HepG2 (cell line): ENCODE data around the gene VPS52. TPM values are rescaled to one million over a fixed set of nuclear protein-coding genes. Genes with fewer than 3 reads are reported as not detected.

ENCODE experiments used
- ATAC-seq: fragments of 200-7000 bp; cut with Tn5 transposase; 3 replicates; pipeline ENCODE4 v1.9.1; 2020; ENCODE audit warnings: mild to moderate bottlenecking, moderate library complexity
- BruUV-seq: library from RNA; stranded (reverse); fragments of 400-500 nt; replicated peaks from 2 replicates; lab custom pipeline; 2021; lab: Mats Ljungman, UMichigan
- CTCF ChIA-PET: fragments of 300-600 bp; formaldehyde crosslinking; extraction: SDS; loops from one replicate; lab custom pipeline; 2021; ENCODE audit warnings: low total read pairs, inconsistent platforms, low intra/inter-chr PET ratio; lab: Yijun Ruan, JAX
- POLR2A ChIA-PET: fragments of 350-600 bp; sonication (Branson Sonifier 250); formaldehyde crosslinking; loops from one replicate; lab custom pipeline; 2020; ENCODE audit warnings: antibody characterized with exemption, inconsistent platforms; lab: Yijun Ruan, JAX
- DNase-seq: peaks from one replicate; pipeline ENCODE4 v3.0.0-alpha.2; 2015; ENCODE audit warnings: low spot score
- FAIRE-seq: peaks from 3 replicates; lab custom pipeline; 2011; peaks lifted over from hg19 to GRCh38; lab: Jason Lieb, UNC
- H2AFZ ChIP-seq: one replicate; pipeline ENCODE4 v1.6.1; 2011; ENCODE audit warnings: low read length, inconsistent platforms
- H3K27ac ChIP-seq: fragments of 300-600 bp; 3 replicates; pipeline ENCODE4 v1.8.0; 2011; ENCODE audit warnings: mixed run types, mild to moderate bottlenecking, mixed read lengths, low read length, inconsistent platforms; ENCODE audit not compliant: insufficient read depth; ENCODE audit errors: extremely low read length
- H3K27me3 ChIP-seq, 2 experiments: fragments of 200-600 bp in 1 of 2; 2 replicates in 1 of 2; 3 replicates in 1 of 2; pipeline versions ENCODE4 v1.6.0 to v1.8.0; 2011; ENCODE audit warnings: low read length in 2 of 2, mild to moderate bottlenecking in 2 of 2, moderate library complexity in 2 of 2, inconsistent platforms in 1 of 2; ENCODE audit not compliant: insufficient read depth in 2 of 2, control insufficient read depth in 1 of 2
- H3K36me3 ChIP-seq, 2 experiments: fragments of 200-600 bp in 1 of 2; replicated peaks in 1 of 2; 2 replicates in 1 of 2; 3 replicates in 1 of 2; pipeline versions ENCODE4 v1.5.1 to v1.8.0; 2011; ENCODE audit warnings: low read length in 2 of 2, inconsistent platforms in 1 of 2; ENCODE audit not compliant: insufficient read depth in 2 of 2, control insufficient read depth in 1 of 2
- H3K4me1 ChIP-seq: 2 replicates; pipeline ENCODE4 v1.5.1; 2012; ENCODE audit warnings: low read length, inconsistent platforms; ENCODE audit not compliant: insufficient read depth
- H3K4me2 ChIP-seq: 2 replicates; pipeline ENCODE4 v1.6.0; 2011; ENCODE audit warnings: low read depth, low read length, inconsistent platforms
- H3K4me3 ChIP-seq, 3 experiments: fragments of 200-600 bp in 1 of 3; sonication (generic), shearing (Covaris generic) in 1 of 3; replicated peaks in 1 of 3; 2 replicates each; pipeline ENCODE4 v1.5.1; 2011 to 2016; ENCODE audit warnings: low read length in 3 of 3, inconsistent platforms in 2 of 3, low read depth in 2 of 3, mild to moderate bottlenecking in 2 of 3, control low read depth in 1 of 3, mixed read lengths in 1 of 3; ENCODE audit not compliant: insufficient read depth in 1 of 3
- H3K79me2 ChIP-seq: one replicate; pipeline ENCODE4 v1.6.1; 2011; ENCODE audit warnings: low read length, inconsistent platforms; ENCODE audit not compliant: insufficient read depth
- H3K9ac ChIP-seq: 2 replicates; pipeline ENCODE4 v1.6.0; 2011; ENCODE audit warnings: mild to moderate bottlenecking, low read depth, low read length, inconsistent platforms; ENCODE audit not compliant: insufficient read depth
- H3K9me3 ChIP-seq: 2 replicates; pipeline ENCODE4 v1.5.1; 2012; ENCODE audit warnings: mild to moderate bottlenecking, low read length
- H4K20me1 ChIP-seq: 2 replicates; pipeline ENCODE4 v1.6.0; 2011; ENCODE audit warnings: inconsistent platforms, mild to moderate bottlenecking, low read length, moderate library complexity; ENCODE audit not compliant: insufficient read depth
- FOSL2 ChIP-seq: sonication (generic); formaldehyde crosslinking; IDR thresholded peaks from 2 replicates; pipeline ENCODE4 v1.4.0; 2020; ENCODE audit warnings: missing genetic modification reagents
- MZF1 ChIP-seq: sonication (generic); formaldehyde crosslinking; IDR thresholded peaks from 2 replicates; pipeline ENCODE4 v1.8.1; 2023; ENCODE audit warnings: mild to moderate bottlenecking, missing genetic modification reagents, borderline replicate concordance
- PATZ1 ChIP-seq: sonication (generic); formaldehyde crosslinking; IDR thresholded peaks from 2 replicates; pipeline ENCODE4 v1.4.0; 2020; ENCODE audit warnings: missing genetic modification reagents
- SAP130 ChIP-seq: IDR thresholded peaks from 2 replicates; pipeline ENCODE4 v1.6.1; 2016; ENCODE audit warnings: low read depth
- SIN3A ChIP-seq: IDR thresholded peaks from 2 replicates; pipeline ENCODE4 v1.6.1; 2011; ENCODE audit warnings: low read depth, mild to moderate bottlenecking, control low read depth, low read length, borderline replicate concordance
- SRSF1 ChIP-seq: fragments of 200-400 bp; formaldehyde crosslinking; optimal IDR thresholded peaks from 2 replicates; pipeline ENCODE3; 2017; ENCODE audit warnings: mild to moderate bottlenecking, low read depth, low read length, moderate library complexity
- TEAD3 ChIP-seq: optimal IDR thresholded peaks from 2 replicates; pipeline ENCODE3; 2016; ENCODE audit warnings: borderline replicate concordance
- TFAP4 ChIP-seq: sonication (generic); IDR thresholded peaks from 2 replicates; pipeline ENCODE4 v1.6.1; 2016; ENCODE audit warnings: low read depth, borderline replicate concordance
- TIGD3 ChIP-seq: sonication (generic); formaldehyde crosslinking; IDR thresholded peaks from 2 replicates; pipeline ENCODE4 v1.5.1; 2020; ENCODE audit warnings: mild to moderate bottlenecking, missing genetic modification reagents, borderline replicate concordance
- XRCC5 ChIP-seq: fragments of 200-400 bp; formaldehyde crosslinking; optimal IDR thresholded peaks from 2 replicates; pipeline ENCODE3; 2017; ENCODE audit warnings: mild to moderate bottlenecking, low read length
- ZBTB38 ChIP-seq: sonication (generic); formaldehyde crosslinking; IDR thresholded peaks from 2 replicates; pipeline ENCODE4 v1.5.1; 2020; ENCODE audit warnings: mild to moderate bottlenecking, missing genetic modification reagents
- ZBTB7A ChIP-seq: sonication (generic); formaldehyde crosslinking; IDR thresholded peaks from 2 replicates; pipeline ENCODE4 v1.8.0; 2022; ENCODE audit warnings: mild to moderate bottlenecking, missing genetic modification reagents
- ZNF251 ChIP-seq: sonication (generic); formaldehyde crosslinking; IDR thresholded peaks from 2 replicates; pipeline ENCODE4 v1.9.0; 2021; ENCODE audit warnings: mild to moderate bottlenecking, missing genetic modification reagents
- ZNF549 ChIP-seq: sonication (generic); formaldehyde crosslinking; IDR thresholded peaks from 2 replicates; pipeline ENCODE4 v1.5.0; 2020; ENCODE audit warnings: missing genetic modification reagents
- ZNF572 ChIP-seq: sonication (generic); formaldehyde crosslinking; IDR thresholded peaks from 2 replicates; pipeline ENCODE4 v1.5.1; 2020; ENCODE audit warnings: mild to moderate bottlenecking, missing genetic modification reagents
- ZNF598 ChIP-seq: sonication (generic); formaldehyde crosslinking; IDR thresholded peaks from 2 replicates; pipeline ENCODE4 v1.5.1; 2020; ENCODE audit warnings: mild to moderate bottlenecking, missing genetic modification reagents, borderline replicate concordance
- ZNF713 ChIP-seq: sonication (generic); formaldehyde crosslinking; IDR thresholded peaks from 2 replicates; pipeline ENCODE4 v1.4.0; 2020; ENCODE audit warnings: mild to moderate bottlenecking, missing genetic modification reagents
- ZNF878 ChIP-seq: sonication (generic); formaldehyde crosslinking; IDR thresholded peaks from 2 replicates; pipeline ENCODE4 v1.8.1; 2023; ENCODE audit warnings: mild to moderate bottlenecking, missing genetic modification reagents, moderate library complexity
- ZNF891 ChIP-seq: sonication (generic); formaldehyde crosslinking; IDR thresholded peaks from 2 replicates; pipeline ENCODE4 v1.5.0; 2020; ENCODE audit warnings: mild to moderate bottlenecking, missing genetic modification reagents
- WGBS: methylation state at CpG from one replicate; pipeline ENCODE4 v1.1.6; 2017; ENCODE audit warnings: low lambda C conversion rate; 5-methylcytosine and 5-hydroxymethylcytosine counted together
- in situ Hi-C: cut with HindIII; loops from 2 replicates; pipeline ENCODE4 v1.10.0; 2017; ENCODE audit warnings: low pct_unique_long_range_greater_than_20kb; ENCODE audit not compliant: extremely low pct_ligation_motif_present
- intact Hi-C: fragments of 100-400 bp; cut with micrococcal nuclease; formaldehyde crosslinking; loops from one replicate; pipeline ENCODE4 v1.10.0; 2022; ENCODE audit not compliant: unreplicated experiment
- polyA plus RNA-seq, 8 experiments: library from polyadenylated mRNA; depleted of rRNA in 3 of 8; stranded (reverse) in 7 of 8; unstranded in 1 of 8; fragments of >200 nt; fragmentation: Illumina TruSeq in 4 of 8; extraction: Trizol in 4 of 8; gene quantifications; 2 replicates each; pipeline versions ENCODE4 v1.2.1 to v1.2.3, GENCODE V29; 2011 to 2016; ENCODE audit warnings: low read depth in 4 of 8, missing spikeins in 1 of 8, mixed read lengths in 1 of 8; ENCODE audit not compliant: insufficient read depth in 1 of 8
- total RNA-seq, 5 experiments: library from RNA; depleted of rRNA; stranded (reverse); fragments of >200 nt; fragmentation: Illumina TruSeq; extraction: Trizol; gene quantifications; 2 replicates each; pipeline ENCODE4 v1.2.3, GENCODE V29; 2016; ENCODE audit warnings: low read depth in 1 of 5

VPS52 gene
- total and polyA plus RNA-seq, 2 of the 13 experiments (the other 11 are each of a cell fraction or from before 2014, with no cell fraction given): 48.9 to 85.5 TPM

GRCh38 chr6:33205191-33206026, 66.3 kb downstream of the VPS52 start:
- Histone ChIP-seq H3K79me2 (peaks cover 40% of the 10 kb centered on the region), H4K20me1 (peaks cover 13% of the 10 kb centered on the region; the same call in 1 of the 2 replicates), H3K27ac (peak overlapping the region; percentile 75), H3K36me3 (peaks cover 12 to 33% of the 10 kb centered on the region in 2 experiments), H3K4me2 (peak overlapping the region; percentile 90), H2AFZ (no peak overlapping the region), H3K27me3 (peaks cover 0 to 4% of the 10 kb centered on the region in 2 experiments; a peak in 1 of 5 replicates), H3K9me3 (no peaks in the 10 kb centered on the region), H3K4me1 (peaks cover 70% of the 10 kb centered on the region), H3K9ac (peak overlapping the region; percentile 71), H3K4me3 (peak overlapping the region; percentile 60 to 80 (median 74))
- CTCF ChIA-PET: interaction anchor here (1.4 kb wide), 1 partner anchor 43 kb away, joined by 5 read pairs; no protein-coding TSS in a partner anchor
- peak; percentile 0; the same call in 2 of the 3 replicates for ATAC-seq
- BruUV-seq: no TSS peak
- in situ Hi-C loops (loop anchor here (10.0 kb wide), 1 partner anchor 209 kb away; the partner anchor contains the start of genes CUTA and PHF1), intact Hi-C loops (no loop called here)
- peak; percentile 52 for FAIRE-seq
- DNase-seq: no peak
- 66% methylated on average over 17 of the region's 17 CpGs for WGBS
- POLR2A ChIA-PET: interaction anchor here (1.4 to 2.2 kb wide), 7 partner anchors 15 to 236 kb away, joined by 4 to 16 read pairs (median 5); partner anchors contain the start of genes RPS18 and VPS52
- no peak; the same call in 1 of the 2 replicates for TF ChIP-seq ZNF878 (CRISPR knock-in tag)
- TF ChIP-seq TEAD3 (CRISPR knock-in tag): peak; percentile 38
- TF ChIP-seq SRSF1: peak; percentile 27
- TF ChIP-seq TFAP4: peak; percentile 36; the same call in 1 of the 2 replicates
- TF ChIP-seq FOSL2 (CRISPR knock-in tag): 0 out of 2 replicates have a peak, but pooled peaks have one; percentile 39
- 0 out of 2 replicates have a peak, but pooled peaks have one; percentile 31 for TF ChIP-seq SIN3A
- peak; percentile 13; the same call in 1 of the 2 replicates for TF ChIP-seq SAP130
- peak; percentile 35; the same call in 1 of the 2 replicates for TF ChIP-seq ZBTB7A (CRISPR knock-in tag)
- TF ChIP-seq TIGD3 (CRISPR knock-in tag): no peak
- 0 out of 2 replicates have a peak, but pooled peaks have one; percentile 39 for TF ChIP-seq ZNF572
- TF ChIP-seq ZBTB38 (CRISPR knock-in tag): peak; percentile 92
- TF ChIP-seq ZNF598 (CRISPR knock-in tag): 0 out of 2 replicates have a peak, but pooled peaks have one; percentile 11
- TF ChIP-seq PATZ1 (CRISPR knock-in tag): peak; percentile 68
- 0 out of 2 replicates have a peak, but pooled peaks have one; percentile 13 for TF ChIP-seq MZF1 (CRISPR knock-in tag)
- no peak for TF ChIP-seq ZNF549
- TF ChIP-seq XRCC5: peak; percentile 47
- TF ChIP-seq ZNF713 (CRISPR knock-in tag): no peak
- TF ChIP-seq ZNF891 (CRISPR knock-in tag): peak; percentile 41; the same call in 1 of the 2 replicates
- no peak for TF ChIP-seq ZNF251 (CRISPR knock-in tag)
